Measurements from ENCODE around the gene PSME3IP1.

The PSME3IP1 gene

DNA sequence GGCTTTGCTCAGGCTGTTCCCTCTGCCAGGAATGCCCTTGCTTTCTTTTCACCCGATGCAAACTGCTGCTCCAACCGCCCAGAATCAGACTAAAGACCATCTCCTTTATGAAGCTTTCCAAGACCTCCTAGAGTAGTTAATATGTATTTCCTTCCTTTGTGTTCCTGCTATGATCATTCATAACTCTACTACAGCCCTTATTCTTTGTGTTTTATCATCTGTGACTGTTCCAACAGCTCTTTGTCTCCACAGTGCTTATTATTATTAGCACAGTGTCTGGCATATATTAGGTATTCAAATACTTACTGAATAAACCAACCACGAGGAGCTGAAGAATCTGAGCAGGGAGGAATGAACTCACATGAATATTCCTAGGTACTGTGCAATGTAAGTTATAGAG lies 7.6 kb downstream of the PSME3IP1 start:
- DNase-seq (ENCODE audit: low read depth), result no peak
- H3K4me3 ChIP-seq (ENCODE audit: low read depth, low read length), result no peak overlapping the region

DNA sequence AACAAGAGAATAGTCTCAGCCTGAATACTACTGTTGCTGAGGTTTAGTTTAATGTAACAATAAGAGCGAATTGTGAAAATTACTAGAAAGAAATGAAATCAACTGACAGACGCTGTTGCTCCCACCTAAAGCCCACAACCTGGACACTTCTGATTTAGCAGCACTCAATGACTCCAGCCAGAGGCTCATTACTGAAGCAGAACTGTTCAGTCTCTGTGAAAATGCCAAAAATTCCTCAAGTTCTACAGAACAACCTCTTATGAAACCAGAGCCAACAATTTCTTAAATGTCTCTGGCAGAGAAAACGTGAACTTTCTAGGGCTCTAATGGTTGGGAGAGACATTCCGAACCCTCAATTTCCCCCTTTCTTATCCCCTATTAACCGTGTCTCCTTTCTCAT lies 9.9 kb downstream of the PSME3IP1 start:
- no peak overlapping the region for H3K4me3 ChIP-seq (ENCODE audit: low read depth, low read length)

DNA sequence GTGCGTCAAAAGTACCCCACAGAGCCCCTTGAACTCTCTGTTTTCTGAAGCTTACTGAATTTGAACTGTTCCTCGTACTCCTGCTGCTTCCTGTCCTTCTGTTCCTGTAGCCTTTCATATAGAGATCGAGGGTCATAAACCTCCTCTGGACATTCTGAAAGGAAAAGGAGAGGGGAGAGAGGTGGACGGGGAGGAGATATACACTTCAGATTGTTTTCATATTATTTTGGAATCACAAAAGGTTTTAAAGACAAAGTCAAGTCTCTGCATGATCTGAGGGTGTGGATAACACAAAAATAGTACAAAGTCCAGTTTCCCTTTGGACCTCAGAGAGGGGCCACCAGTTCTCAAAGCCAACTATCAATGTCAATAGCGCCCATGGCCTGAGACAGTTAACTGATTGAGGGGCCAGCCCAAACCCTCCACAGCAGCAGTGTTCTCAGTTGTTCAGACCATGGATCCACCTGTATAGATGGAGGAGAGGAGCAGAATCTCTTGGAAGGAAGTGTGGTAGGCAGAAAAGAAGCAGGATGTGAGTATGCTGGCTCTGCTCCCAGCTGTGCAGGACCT lies 13.0 kb downstream of the PSME3IP1 start:
- DNase-seq (ENCODE audit: low read depth), result no peak
- no peak overlapping the region for H3K4me3 ChIP-seq (ENCODE audit: low read depth, low read length)

More for the DNA sequence above, 9.9 kb downstream of the PSME3IP1 start:
- DNase-seq (ENCODE audit: low read depth), result no peak

DNA sequence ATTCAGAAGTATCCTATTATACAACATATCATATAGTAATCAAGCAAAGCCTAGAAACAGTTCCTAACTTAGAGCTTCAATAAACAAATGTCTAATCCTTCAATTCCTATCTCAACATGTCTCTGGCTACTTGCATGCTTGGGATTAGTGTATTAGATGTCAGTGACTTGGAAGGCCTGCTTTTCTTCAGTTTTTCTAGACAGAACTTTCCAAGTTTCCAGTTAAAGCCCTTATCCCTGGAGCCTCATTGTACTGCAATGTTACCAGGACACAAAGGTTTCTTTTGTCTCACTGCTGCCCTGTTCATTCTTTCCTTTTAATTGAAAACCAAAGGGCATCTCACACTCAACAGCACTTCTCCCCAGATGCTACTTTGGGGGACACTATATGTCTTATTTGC lies 16.5 kb downstream of the PSME3IP1 start:
- no peak for DNase-seq (ENCODE audit: low read depth)
- no peak overlapping the region for H3K4me3 ChIP-seq (ENCODE audit: low read depth, low read length)

DNA sequence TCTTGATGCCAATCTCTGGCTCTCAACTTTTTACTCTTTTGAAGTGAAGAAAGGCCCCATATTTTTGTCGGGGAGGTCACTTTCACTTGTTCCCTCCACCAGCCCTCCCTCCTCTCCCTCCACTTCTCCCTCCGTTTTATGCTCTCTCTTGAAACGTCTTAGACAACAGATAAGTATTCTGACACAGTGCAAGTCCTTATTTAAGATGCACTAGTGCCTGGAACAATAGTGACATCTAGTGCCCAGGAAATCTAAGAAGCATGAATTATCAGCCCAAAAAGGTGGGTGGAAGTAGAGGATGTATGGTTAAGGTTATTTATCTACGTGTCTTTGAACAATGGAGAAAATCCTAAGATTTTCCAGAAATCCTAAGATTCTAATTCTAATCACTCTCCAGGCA lies 17.9 kb downstream of the PSME3IP1 start:
- no peak overlapping the region for H3K4me3 ChIP-seq (ENCODE audit: low read depth, low read length)
- peak; percentile 52 for DNase-seq (ENCODE audit: low read depth)

DNA sequence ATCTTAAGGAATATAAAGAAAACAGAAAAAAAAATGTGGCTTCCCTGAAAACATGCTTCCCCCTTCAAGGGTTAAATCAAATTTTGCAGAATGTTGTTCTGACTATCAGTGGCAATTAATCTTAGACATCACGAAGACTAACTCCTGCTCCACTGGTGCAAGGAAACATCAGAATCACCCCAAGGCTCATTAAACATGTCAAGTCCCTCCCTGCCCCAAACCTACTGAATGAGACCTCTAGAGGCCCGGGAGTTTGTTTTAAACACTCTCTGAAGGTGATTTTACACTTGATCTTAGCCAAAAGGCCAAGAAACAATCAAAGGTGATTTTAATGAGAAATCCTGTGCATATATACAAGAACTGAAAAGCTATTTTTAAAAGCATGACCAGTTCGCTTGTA lies 18.3 kb downstream of the PSME3IP1 start:
- no peak overlapping the region for H3K4me3 ChIP-seq (ENCODE audit: low read depth, low read length)
- no peak for DNase-seq (ENCODE audit: low read depth)

DNA sequence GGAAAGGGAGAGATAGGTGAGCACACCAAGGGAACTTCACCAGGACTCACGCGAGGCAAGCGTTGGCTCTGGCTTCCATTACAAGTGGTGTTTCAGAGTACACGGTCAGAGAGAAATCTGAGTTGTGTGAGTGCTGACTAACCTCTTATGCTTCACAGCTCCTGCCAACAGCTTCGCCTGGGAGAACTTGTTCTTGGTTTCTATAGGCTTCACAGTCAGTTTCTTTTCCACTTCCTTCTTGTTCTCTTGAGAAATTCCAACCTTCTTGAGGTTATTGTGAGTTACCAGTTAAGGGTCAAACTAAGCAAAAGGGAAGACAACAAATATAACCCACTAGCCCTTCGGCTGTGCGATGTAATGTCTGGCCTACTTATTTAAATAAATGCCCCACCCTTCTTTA lies 18.9 kb downstream of the PSME3IP1 start:
- peak; percentile 73 for DNase-seq (ENCODE audit: low read depth)
- no peak overlapping the region for H3K4me3 ChIP-seq (ENCODE audit: low read depth, low read length)

DNA sequence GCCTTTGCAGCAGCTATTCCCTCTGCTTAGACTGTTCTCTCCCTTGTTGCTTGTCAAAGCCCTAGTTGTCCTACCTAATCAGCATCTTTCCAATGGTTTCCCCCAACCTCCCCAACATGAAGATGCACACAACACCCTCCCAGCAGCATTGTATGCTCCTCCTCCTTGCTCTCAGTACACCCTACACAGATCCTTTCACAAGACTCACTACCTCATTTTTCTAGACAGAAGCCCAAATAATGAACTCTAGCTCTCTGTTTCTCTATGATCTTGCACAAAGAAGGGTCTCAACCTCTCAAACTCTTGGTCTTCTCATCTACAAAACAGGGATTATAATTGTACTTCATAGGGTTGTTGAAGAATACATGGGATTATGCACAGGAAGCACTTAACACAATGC lies 19.4 kb downstream of the PSME3IP1 start:
- no peak for DNase-seq (ENCODE audit: low read depth)
- H3K4me3 ChIP-seq (ENCODE audit: low read depth, low read length), result no peak overlapping the region

DNA sequence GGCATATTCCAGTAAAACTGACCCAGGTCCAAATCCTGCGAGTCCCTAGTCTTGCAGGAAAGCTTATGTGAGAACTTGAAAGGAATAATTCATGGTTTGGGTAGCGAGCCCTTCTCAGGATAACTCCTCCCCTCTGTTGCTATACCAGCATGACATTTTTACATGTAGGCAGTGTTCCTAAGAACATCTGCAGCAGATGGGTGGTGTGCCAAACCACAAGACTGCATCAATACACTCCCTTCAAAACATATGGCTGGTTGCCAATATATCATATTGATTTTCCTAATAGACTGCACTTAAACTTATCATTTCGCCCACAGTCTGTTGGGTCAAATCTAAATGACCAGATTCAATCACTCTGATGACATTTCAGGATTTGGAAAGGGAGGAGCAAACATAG lies 19.9 kb downstream of the PSME3IP1 start:
- no peak overlapping the region for H3K4me3 ChIP-seq (ENCODE audit: low read depth, low read length)
- peak; percentile 63 for DNase-seq (ENCODE audit: low read depth)

DNA sequence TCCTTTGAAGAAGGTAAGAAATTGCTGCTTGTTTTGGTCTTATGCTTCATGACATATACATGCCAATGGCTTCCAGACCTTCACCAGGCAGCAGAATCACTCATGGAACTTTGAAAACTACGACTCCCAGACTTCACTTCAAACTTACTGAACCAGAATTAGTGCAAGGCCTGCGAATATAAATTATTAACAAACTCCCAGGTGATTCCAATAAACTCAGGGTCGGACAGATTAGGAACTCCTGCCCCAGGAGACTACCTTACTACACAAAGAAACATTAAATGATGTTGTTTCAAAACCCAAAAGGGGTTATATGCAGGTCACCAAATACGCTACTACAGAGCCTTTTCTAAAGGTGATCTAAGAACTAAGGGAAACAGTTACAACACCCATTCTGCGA lies 20.4 kb downstream of the PSME3IP1 start:
- H3K4me3 ChIP-seq (ENCODE audit: low read depth, low read length), result no peak overlapping the region
- no peak for DNase-seq (ENCODE audit: low read depth)

DNA sequence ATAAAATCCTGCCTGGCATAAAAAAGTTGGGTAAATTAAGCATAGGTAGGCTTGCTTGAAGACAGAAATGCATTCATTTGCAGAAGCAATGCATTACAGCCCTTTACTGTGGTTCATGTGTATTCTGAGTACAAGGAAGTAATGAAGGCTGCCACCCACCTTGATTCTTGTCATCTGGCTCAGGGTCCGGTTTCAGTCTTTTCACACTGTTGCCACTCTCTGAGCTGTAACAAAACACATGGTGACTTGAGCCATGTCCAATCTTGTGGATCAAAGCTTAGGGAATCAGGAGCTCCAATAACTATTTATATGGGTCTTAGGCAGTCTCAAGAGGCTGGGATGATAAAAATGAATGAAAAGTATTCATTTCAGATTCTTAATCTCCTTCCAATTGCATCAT lies 22.0 kb downstream of the PSME3IP1 start:
- DNase-seq (ENCODE audit: low read depth), result no peak
- H3K4me3 ChIP-seq (ENCODE audit: low read depth, low read length), result no peak overlapping the region

DNA sequence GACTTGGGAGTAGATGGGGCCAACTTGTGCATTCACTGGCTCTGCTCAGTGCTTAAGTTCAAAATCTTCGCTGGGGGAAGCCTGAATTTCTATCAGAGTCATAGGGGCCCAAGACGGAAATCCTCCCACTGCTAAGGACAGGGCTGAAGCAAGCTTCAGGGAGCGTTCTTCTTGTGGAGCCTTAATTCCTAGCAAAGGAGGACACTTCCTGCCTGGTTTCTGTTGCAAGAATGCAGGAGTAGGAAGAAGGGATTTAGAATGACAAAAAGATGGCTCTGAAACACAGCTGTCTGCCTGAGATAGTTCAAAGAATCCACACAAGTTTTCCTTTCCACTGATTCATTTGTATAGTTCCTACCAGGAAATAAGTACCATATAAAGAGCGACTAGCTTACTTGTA lies 26.4 kb downstream of the PSME3IP1 start:
- no peak overlapping the region for H3K4me3 ChIP-seq (ENCODE audit: low read depth, low read length)
- no peak for DNase-seq (ENCODE audit: low read depth)

DNA sequence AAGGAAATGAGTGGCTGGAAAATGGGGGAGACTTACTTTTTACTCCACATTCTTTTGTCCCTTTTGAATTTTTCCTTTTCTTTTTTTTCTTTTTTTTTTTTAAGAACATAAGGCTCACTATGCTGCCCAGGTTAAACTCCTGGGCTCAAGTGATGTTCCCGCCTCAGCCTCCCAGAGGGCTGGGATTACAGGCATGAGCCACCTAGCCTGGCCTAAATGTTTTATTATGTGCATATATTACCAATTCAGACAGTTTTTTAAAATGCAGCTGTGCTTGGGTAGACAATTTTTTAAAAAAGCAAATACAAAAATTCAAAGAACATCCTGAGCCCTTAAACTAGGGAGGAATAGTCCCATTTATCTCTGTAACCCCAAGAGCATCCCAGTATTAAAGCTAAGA lies 28.3 kb downstream of the PSME3IP1 start:
- H3K4me3 ChIP-seq (ENCODE audit: low read depth, low read length), result no peak overlapping the region
- no peak for DNase-seq (ENCODE audit: low read depth)

DNA sequence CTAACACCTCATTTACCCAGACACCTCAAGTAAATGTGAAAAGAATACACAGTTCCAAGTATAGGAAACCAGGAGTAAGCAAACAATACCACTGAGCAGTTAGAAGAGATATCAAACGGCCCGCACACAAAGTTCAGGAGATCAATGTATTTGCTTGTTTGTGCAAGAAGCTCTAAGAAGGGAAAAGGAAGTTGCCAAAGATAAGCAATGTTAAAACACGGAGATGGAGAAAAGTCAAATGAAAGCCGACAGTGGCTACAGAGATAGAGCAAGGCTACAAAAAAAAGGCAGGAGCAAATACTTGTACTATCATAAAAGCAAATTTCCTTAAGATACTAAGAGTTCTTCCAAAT lies 29.5 kb downstream of the PSME3IP1 start:
- no peak overlapping the region for H3K4me3 ChIP-seq (ENCODE audit: low read depth, low read length)
- DNase-seq (ENCODE audit: low read depth), result no peak

DNA sequence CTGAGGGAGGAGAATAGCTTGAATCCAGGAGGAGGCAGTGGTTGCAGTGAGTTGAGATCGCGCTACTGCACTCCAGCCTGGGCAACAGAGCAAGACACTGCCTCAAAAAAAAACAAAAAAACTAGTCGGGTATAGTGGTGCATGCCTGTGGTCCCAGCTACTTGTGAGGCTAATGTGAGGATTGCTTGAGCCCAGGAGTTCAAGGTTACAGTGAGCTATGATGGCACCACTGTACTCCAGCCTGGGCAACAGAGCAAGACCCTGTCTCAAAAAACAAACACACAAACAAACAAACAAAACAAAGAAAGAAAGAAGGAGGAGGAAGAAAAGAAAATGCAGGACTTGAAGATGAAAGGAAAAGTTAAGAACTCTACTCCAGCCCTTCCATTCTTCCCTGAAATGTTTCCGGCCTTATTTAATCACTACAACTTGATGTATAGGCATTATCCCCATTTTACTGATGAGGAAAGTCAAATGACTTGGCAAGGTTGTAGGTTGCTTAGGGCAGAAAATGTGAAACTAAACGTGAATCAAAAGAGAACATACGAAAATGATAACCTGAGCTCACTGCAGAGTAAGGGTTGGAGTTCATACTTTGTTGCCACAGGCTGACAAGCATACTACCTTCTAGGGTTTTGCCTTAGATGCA lies 30.0 kb downstream of the PSME3IP1 start:
- no peak overlapping the region for H3K4me3 ChIP-seq (ENCODE audit: low read depth, low read length)
- no peak for DNase-seq (ENCODE audit: low read depth)

DNA sequence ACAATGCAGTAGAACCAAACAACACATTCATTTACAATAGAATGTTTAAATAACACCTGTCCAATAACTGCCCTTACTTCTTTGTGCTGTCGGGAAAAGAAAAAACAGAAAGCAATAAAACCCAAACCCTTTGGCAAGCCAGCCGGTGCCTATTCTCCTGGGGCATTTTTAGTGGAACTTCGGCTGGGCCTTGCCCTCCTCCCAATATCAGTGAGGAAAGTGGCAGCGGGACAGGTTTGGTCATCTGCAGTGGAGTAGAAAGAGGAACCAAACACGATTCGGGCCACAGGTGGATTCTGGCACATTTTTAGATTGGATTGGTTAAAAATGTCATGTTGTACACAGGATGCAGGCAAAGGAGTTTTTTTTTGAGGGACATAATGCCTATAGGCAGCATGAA lies 32.0 kb downstream of the PSME3IP1 start:
- no peak for DNase-seq (ENCODE audit: low read depth)
- no peak overlapping the region for H3K4me3 ChIP-seq (ENCODE audit: low read depth, low read length)

DNA sequence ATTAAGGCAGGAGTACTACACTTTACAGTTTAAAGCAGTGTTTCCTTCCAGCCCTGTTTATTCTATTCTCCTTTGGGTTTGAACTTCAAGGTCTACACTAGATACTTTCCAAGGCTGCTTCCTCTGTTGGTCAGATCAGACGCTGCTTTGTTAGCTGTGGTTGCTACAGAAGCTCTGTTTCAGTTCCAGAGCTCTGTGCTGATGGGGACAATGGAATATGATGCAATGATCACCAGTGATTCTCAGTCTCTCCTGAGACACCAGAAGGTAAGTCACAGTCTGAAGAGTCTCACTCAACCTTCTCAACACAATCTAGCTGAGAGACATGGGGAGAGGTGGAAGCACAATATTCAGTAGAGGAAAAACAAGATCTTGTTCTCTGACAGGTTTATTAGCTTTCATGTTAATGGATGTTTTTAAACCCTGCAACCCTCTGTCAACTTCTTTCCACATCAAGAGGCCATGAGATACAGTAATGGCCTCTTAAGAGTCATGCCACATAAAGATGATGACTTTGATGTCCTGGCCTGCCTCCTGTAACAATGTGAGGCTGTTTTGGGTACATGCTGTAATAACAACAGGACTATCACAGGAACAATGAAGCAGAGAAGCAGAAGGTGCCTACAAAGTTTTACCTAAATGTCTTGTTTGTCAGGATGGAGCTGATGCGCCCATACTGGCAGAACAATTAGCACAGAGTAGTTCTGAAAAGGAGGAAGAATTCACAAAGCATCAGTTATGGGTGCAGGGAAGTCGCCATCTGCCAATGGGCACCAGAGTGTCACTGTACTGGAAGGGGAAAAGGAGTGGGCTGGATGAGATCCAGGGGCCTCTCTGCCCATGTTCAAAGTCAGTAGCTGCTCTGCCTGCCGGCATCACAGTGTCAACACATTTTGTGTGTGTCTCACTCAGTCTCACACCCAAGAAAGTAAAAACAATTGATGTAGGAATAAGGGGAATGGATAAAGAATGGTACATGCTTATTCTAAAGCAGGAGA lies 33.4 kb downstream of the PSME3IP1 start:
- H3K4me3 ChIP-seq (ENCODE audit: low read depth, low read length), result no peak overlapping the region
- no peak for DNase-seq (ENCODE audit: low read depth)

DNA sequence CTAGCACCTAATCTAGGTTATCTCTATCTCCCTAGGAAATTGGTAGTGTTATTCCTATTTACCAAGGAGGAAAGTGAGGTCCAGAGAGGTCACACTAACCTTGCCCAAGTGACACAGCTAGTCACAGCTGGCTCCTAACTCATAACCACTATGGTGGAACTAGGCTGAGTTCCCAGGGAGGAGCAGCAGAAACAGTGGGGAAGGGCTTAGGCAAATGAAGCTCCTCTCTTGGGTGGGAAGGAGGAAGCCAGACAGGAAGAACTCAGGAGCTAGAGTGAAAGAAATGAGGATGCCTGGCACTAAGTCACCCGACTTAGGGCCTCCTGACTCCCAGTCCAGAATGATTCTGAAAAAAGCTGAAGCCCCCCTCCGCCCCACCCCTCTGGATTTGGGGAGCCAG lies 34.5 kb downstream of the PSME3IP1 start:
- no peak overlapping the region for H3K4me3 ChIP-seq (ENCODE audit: low read depth, low read length)
- no peak for DNase-seq (ENCODE audit: low read depth)

DNA sequence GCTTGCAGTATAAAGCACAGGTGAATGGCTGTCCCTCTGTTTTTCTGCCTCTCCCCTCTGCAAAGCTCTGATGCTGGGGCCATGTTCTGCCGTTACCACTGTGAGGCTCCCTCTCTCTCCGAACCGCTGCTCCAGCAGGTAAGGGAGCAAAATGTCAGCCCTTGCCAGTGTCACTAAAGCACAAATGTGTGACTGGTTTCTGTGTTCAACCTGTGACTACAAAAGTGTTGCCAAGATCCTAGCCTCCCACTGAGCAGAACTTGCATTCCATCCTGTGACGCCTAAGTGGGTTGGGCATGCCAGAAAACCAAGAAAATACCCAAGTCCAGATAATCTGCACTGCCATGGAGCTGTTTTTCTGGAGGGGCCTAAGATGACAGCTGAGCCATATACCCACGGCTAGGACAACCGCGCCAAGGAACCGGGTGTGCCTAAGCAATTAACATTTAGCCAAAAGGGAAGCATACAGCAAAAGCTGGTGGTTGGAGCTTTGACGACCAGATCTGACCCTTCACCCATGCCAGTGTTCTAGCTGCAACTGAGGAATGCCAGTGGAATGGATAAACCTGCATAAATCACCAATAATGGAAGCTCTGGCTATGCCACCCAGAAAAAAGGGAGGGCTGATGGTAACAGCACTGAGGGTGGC lies 35.0 kb downstream of the PSME3IP1 start:
- no peak overlapping the region for H3K4me3 ChIP-seq (ENCODE audit: low read depth, low read length)
- no peak for DNase-seq (ENCODE audit: low read depth)

DNA sequence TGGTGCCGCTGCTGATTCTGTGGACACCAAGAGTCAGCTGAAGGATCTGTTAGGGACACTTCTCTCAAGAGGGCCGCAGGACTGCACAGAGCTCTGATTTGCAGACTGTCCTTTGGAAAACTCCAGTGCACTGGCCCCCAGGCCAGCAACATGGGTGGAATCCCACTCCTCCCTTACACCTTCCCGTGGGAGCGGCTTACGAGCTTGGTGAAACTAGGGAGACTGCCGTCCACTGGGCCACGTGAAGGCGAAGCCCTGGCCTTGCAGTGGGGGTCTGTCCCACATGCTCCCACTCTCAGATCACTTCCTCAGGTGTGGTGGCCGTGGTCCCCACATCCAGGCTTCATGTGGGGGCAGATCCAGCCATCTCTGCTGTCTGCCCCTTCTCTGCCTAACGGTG lies 36.4 kb downstream of the PSME3IP1 start:
- no peak overlapping the region for H3K4me3 ChIP-seq (ENCODE audit: low read depth, low read length)
- DNase-seq (ENCODE audit: low read depth), result no peak

Measured in skeletal muscle cell (primary cell).